ENCODE data around the gene ERC2.
"Not testable (repeated sequence)": the region's sequence is repeated elsewhere in the genome, so short reads cannot be mapped to it uniquely, and the experiment has no call there.

ERC2 gene

DNA sequence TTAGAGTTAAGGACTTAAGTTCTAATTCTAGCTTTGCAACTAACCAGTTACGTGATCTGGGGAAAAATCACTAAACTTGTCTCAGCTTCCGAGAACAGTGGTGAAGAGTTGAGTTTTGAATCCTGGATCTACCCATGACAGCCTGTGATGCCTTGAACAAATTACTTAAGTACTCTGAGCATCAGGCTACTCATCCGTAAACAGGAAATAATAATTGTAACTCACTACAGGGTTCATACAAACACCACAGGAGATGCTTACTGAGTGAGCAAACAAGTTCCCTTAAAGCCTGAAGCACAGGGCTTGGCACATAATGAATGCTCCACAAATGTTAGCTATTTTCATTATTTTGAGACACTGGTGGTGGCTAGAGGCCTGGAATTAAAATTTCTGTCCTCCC, 158.8 kb downstream of the ERC2 start:
- DNase-seq (ENCODE audit: low spot score): no peak

DNA sequence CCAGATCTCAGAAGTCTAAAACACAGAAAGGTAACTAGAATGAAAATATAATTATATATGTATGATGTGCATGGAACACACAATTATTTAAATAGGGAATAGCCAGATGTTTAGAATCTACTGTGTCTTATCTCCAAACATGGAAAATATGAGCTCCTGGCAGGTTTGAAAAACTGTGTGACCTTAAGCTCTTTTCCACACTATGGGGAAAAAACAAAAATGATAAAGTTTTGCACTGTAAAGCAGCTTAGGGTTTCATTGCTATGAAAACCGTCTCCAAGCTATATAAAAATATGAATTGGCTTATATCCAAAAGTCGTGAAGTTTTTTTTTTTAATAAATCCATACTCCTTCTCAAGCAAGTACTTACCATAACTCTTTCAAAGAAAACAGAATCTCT, 159.8 kb downstream of the ERC2 start:
- no peak for DNase-seq (ENCODE audit: low spot score)

GRCh38 chr3:56304069-56304468, 164.2 kb downstream of the ERC2 start:
- no peak for DNase-seq (ENCODE audit: low spot score)

DNA sequence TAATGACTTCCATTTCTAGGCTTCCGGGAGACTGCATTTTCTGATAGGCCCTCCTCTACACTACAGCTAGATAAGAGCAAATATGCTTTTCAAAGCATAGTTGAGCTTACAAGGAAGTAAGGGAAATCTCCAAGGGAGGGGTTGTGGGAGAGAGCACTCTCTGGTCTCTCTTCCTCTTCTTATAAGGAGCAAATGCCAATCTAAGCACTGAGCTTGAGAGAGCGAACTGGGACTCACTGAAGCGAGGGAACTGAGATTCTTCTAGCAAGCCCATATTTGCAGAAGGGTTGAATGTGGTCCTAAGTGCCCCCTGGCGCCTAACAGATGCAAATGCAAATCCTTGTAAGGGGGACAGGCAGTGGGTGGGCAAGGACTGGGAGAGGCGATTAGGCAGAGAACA, 164.8 kb downstream of the ERC2 start:
- peak; percentile 5 for DNase-seq (ENCODE audit: low spot score)

- no peak for DNase-seq (ENCODE audit: low spot score)
Observed at GRCh38 chr3:56302417-56302816, 165.8 kb downstream of the ERC2 start.

DNA sequence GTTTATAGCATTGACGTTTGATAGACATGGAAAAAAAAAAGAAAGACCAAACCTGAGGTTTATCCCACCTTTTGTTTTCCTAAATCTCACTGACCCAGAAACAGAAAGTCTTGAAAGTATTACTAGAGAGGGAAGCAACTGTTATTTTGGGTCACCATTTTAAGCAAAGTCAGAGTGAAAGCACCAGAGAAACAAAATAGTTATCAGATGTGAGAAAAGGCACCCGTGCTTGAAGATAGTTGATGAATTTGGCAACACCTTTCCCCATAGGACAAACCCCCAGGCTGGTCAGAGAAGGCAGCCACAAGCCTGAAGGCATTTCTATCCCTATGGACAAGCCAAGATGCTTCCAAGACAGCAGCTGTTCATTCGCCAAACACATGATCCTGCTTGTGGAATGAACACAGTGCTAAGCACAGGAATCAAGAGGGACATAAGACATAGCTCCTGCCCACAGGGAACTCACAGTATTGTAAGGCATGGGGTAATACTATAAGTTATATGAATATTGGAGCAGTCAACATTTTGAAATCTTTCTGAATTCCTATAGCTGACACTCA, 170.9 kb downstream of the ERC2 start:
- DNase-seq (ENCODE audit: low spot score): no peak

GRCh38 chr3:56296361-56296760, 171.9 kb downstream of the ERC2 start:
- no peak for DNase-seq (ENCODE audit: low spot score)

GRCh38 chr3:56295161-56295560, 173.1 kb downstream of the ERC2 start:
- no peak for DNase-seq (ENCODE audit: low spot score)

DNA sequence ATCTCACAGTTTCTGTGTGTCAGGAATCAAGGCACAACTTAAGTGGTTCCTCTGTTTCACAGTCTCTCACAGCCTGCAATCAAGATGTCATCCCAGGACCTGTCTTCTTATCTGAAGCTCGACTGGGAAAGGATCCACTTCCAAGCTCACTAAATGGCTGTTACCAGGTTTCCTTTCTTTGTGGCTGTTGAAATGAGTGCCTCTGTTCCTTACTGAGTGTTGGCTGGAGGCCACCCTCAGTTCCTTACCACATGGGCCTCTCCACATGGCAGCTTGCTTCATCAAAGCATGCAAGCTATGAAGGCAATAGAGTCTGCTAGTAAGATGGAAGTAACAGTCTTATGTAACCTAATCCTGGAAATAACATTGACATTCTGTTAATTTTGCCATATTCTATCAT, 174.0 kb downstream of the ERC2 start:
- no peak for DNase-seq (ENCODE audit: low spot score)

DNA sequence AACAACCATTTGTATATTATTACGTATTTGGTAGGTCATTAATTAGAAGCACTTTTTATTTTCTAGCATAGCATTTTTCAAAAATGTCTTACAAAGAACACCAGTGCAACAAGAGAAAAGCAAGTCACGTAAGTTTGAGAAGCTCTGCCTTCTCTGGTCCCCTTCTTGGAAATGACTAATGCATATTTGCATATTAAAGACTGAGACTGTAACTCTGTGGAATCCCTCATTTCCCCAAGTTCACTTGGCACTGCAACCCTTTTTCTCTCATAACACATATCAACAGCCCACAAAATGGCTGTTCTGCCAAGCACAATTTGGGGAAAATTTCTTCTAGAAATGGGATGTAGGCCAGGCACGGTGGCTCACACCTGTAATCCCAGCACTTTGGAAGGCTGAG, 176.3 kb downstream of the ERC2 start:
- DNase-seq (ENCODE audit: low spot score): no peak

DNA sequence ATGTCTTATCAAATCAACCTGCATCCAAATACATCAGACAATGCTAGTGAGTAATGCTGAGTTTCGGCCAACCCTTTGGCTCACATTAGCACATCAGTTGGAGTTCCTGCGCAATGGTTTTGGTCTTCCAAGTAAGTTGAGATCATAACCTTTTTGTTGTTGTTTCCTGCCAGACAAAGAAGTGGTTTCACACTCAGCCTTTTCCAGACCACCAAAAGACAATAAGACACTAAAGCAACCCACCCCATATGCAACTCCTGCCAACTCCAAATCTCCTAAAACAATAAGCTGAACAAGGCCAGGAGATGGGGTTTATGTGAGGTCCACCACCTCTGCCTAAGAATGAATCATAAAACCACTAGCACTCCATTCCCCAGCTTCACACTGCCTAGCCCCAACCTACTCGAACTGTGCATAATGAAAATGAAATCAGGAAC, 177.0 kb downstream of the ERC2 start:
- DNase-seq (ENCODE audit: low spot score): no peak

DNA sequence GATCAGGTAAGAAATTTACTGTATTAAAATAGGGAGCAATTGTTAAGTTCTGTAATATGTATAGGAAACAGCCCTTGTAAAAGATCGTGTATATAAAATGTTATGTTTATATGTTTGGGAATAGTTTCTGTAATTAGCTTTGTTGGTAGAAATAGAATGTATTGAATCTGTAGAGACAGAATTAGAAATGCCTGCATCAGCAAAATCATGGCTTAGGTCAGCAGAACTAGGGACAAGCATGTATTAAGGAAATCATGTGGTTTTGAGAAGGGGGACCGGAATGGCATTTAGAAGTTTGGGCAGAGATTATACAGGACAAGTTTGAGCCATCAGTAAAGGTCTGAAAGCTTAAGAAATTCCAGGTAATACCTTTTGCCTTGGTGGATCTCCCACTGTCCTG, 177.9 kb downstream of the ERC2 start:
- DNase-seq (ENCODE audit: low spot score): no peak

DNA sequence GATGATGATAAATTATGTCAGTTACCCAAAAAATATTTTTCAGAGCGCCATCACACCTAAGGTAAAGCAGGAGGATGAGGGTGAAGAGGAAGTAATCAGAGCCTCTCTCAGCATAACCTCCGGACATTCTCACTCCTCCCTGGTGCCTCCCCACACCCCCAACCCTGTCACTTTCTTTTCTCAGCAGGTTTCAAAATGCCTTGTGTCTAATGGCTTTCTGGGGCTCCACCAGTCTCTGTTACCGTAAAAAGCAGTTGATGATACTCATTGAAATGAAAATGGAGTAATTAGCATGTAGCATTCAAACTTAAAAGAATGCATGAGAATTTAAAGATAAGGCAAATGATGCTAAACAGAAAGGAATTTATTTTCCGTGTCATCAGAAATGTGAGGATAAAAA, 180.0 kb downstream of the ERC2 start:
- no peak for DNase-seq (ENCODE audit: low spot score)

DNA sequence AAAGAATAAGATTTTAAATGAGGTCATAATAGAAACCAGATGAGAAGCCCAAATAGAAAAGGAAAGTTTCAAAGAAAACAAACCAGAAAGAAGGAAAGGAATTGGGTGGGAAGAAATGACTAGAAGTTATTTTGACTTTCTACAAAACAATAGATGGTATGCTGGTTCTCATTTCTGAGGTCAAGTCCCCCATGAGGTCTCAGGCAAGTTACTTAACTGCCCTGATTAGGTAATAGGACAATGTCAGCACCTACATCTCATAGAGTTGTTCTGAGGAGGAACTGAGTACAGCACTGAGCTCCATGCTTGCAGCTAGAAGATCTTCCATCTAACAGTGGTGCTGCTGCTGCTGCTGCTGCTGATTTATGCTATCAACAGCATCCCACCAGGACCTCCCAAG, 185.9 kb downstream of the ERC2 start:
- DNase-seq (ENCODE audit: low spot score): no peak

GRCh38 chr3:56277236-56277635, 191.0 kb downstream of the ERC2 start:
- DNase-seq (ENCODE audit: low spot score): no peak

DNA sequence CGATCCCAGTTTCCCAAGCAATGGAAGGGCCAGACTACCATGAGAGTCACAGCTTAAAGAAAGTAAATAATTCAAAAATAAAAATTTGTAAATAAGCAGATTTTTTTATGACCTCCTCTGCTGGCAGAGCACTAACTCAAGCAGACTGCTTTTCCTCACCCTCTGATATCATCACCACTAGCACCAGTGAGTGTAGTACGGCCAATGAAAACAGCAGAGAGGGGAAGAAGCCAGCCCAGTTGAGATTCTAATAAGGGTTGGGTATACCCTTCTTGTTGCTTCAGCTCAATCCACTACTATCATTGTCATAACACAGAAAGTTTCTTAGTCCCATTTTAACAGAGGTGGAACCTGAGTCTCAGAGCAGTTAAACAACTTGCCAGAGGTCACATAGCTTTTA, 193.1 kb downstream of the ERC2 start:
- DNase-seq (ENCODE audit: low spot score): no peak

DNA sequence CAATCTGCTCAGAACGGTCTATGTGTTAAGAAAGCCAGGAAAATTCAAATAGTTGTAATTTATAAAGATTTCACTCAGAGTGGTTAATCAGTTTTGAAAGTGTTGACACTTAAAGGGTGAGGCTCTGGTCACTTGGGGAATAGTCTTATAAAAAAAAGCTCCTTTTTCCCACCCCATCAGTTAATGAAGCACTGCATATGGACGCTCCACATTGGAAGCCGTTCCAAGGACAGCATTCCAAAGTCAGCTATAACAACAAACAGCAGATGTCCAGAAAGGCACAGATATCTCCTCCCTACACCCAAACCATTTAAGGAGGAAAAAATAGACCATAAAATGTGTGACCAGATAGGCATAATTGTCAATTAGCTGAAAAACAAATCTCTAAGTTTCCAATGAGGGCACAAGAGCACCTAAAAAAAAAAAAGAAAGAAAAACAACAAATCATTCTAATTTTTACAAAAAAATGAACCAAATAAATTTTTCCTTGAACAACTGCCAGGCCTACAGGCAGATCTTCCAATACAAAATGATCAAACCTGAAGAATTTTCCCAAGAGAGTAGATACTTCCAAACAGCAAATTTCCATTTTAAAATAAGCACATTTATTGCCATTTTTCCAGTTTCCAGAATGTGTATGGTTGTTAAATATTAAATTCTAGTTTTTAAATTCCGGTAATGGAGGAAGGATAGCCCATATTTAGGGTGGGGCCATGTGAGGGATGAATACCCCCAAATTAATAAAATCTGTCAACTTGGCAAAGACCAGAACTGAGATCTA, 198.3 kb downstream of the ERC2 start:
- no peak for DNase-seq (ENCODE audit: low spot score)

GRCh38 chr3:56268616-56269383, 199.5 kb downstream of the ERC2 start:
- DNase-seq (ENCODE audit: low spot score): no peak

DNA sequence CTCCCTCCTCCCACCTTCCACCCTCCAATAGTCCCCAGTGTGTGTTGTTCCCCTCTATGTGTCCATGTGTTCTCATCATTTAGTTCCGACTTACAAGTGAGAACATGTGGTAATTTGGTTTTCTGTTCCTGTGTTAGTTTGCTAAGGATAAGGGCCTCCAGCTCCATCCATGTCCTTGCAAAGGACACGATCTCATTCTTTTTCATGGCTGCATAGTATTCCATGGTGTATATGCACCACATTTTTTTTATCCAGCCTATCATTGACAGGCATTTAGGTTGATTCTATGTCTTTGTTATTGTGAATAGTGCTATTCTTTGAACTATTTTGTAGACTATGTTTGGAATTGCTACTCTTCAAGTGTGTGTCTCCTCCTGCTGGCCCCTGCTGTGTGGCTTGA, 206.4 kb downstream of the ERC2 start:
- DNase-seq (ENCODE audit: low spot score): not testable (repeated sequence)

GRCh38 chr3:56260262-56260661, 208.0 kb downstream of the ERC2 start:
- DNase-seq (ENCODE audit: low spot score): no peak

DNA sequence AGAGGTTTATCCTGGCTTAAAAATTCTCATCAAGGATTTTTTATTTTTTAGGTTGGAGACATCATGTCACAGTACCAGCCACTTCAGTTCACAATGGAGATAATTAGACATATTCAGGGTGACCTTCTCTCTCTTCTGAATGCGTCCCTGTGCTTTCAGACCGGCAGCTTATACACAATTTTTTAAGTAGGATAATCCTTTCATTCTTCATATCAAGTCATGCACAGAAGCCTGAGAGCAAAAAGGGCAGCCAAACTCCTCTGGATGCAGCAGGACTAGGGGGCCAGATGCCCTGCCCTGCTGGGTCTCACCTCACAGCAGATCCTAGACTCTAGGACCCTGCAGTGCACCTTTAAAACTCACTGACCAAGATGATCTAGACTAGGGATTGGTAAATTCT, 210.4 kb downstream of the ERC2 start:
- no peak for DNase-seq (ENCODE audit: low spot score)

GRCh38 chr3:56254835-56255234, 213.4 kb downstream of the ERC2 start:
- DNase-seq (ENCODE audit: low spot score): no peak

GRCh38 chr3:56253941-56254665, 214.2 kb downstream of the ERC2 start:
- no peak for DNase-seq (ENCODE audit: low spot score)

Data from AG08396 (cell line).